Endothelial cell of umbilical vein (primary cell): ENCODE measurements around the gene TASOR. TPM values are rescaled to one million over a fixed set of nuclear protein-coding genes. Genes with fewer than 3 reads are reported as not detected.

Source experiments
- BruUV-seq: library from RNA; stranded (reverse); fragments of 400-500 nt; replicated peaks from 2 replicates; lab custom pipeline; 2021; lab: Mats Ljungman, UMichigan
- CTCF ChIA-PET: fragments of 300-600, 350-600 bp; sonication (Branson Sonifier 250); formaldehyde crosslinking; loops from one replicate; lab custom pipeline; 2021; ENCODE audit warnings: antibody characterized with exemption, inconsistent platforms; lab: Charles Lee
- POLR2A ChIA-PET: fragments of 300-600, 350-600 bp; sonication (Branson Sonifier 250); formaldehyde crosslinking; loops from one replicate; lab custom pipeline; 2021; ENCODE audit warnings: antibody characterized with exemption, inconsistent platforms; lab: Charles Lee
- DNase-seq: peaks from one replicate; pipeline ENCODE4 v3.0.0-alpha.2; 2011; ENCODE audit warnings: low read depth, low spot score
- FAIRE-seq: peaks from 2 replicates; lab custom pipeline; 2011; peaks lifted over from hg19 to GRCh38; lab: Jason Lieb, UNC
- H2AFZ ChIP-seq: 2 replicates; pipeline ENCODE4 v1.6.0; 2012; ENCODE audit warnings: low read depth, low read length, control low read depth, inconsistent platforms
- H3K27ac ChIP-seq: 2 replicates; pipeline ENCODE4 v1.5.1; 2011; ENCODE audit warnings: low read depth, mild to moderate bottlenecking, control low read depth, low read length, moderate library complexity; ENCODE audit not compliant: insufficient read depth
- H3K27me3 ChIP-seq, 2 experiments: 2 replicates each; pipeline versions ENCODE4 v1.6.0 to v1.6.1; 2011; ENCODE audit warnings: low read length in 2 of 2, mixed read lengths in 1 of 2; ENCODE audit not compliant: control insufficient read depth in 2 of 2, insufficient read depth in 2 of 2
- H3K36me3 ChIP-seq, 2 experiments: 2 replicates in 1 of 2; 3 replicates in 1 of 2; pipeline ENCODE4 v1.5.1; 2011; ENCODE audit warnings: low read length in 2 of 2, mild to moderate bottlenecking in 1 of 2, moderate library complexity in 1 of 2; ENCODE audit not compliant: control insufficient read depth in 2 of 2, insufficient read depth in 2 of 2; ENCODE audit errors: extremely low read depth in 1 of 2
- H3K4me1 ChIP-seq: 3 replicates; pipeline ENCODE4 v1.5.1; 2011; ENCODE audit warnings: mild to moderate bottlenecking, low read length; ENCODE audit not compliant: control insufficient read depth, insufficient read depth; ENCODE audit errors: extremely low read depth
- H3K4me2 ChIP-seq: 2 replicates; pipeline ENCODE4 v1.6.1; 2011; ENCODE audit warnings: low read length, control low read depth, mixed read lengths; ENCODE audit not compliant: insufficient read depth
- H3K4me3 ChIP-seq, 3 experiments: fragments of 200-600 bp in 1 of 3; sonication (generic), shearing (Covaris generic) in 1 of 3; replicated peaks in 1 of 3; 2 replicates each; pipeline ENCODE4 v1.5.1; 2011 to 2016; ENCODE audit warnings: control low read depth in 3 of 3, low read length in 3 of 3, mild to moderate bottlenecking in 2 of 3, inconsistent platforms in 1 of 3, low read depth in 1 of 3, moderate library complexity in 1 of 3; ENCODE audit not compliant: insufficient read depth in 1 of 3
- H3K79me2 ChIP-seq: 2 replicates; pipeline ENCODE4 v1.6.0; 2012; ENCODE audit warnings: low read length, inconsistent platforms; ENCODE audit not compliant: control insufficient read depth, insufficient read depth
- H3K9ac ChIP-seq: replicated peaks from 2 replicates; pipeline ENCODE3; 2011; ENCODE audit warnings: low read length, control low read depth; ENCODE audit not compliant: insufficient read depth; ENCODE audit errors: extremely low read depth
- H3K9me1 ChIP-seq: replicated peaks from 3 replicates; pipeline ENCODE4 v1.6.0; 2011; ENCODE audit warnings: mild to moderate bottlenecking, low read length; ENCODE audit not compliant: control insufficient read depth, insufficient read depth; ENCODE audit errors: extremely low read depth
- H3K9me3 ChIP-seq: replicated peaks from 2 replicates; pipeline ENCODE4 v1.5.1; 2012; ENCODE audit warnings: low read length, inconsistent platforms; ENCODE audit not compliant: control insufficient read depth, insufficient read depth
- H4K20me1 ChIP-seq: replicated peaks from 2 replicates; pipeline ENCODE3; 2011; ENCODE audit warnings: mild to moderate bottlenecking, low read length; ENCODE audit not compliant: control insufficient read depth, insufficient read depth; ENCODE audit errors: extremely low read depth
- EZH2 ChIP-seq: IDR thresholded peaks from 2 replicates; pipeline ENCODE4 v1.6.1; 2012; ENCODE audit warnings: borderline replicate concordance, low read depth, mild to moderate bottlenecking, moderate library complexity, low read length, inconsistent platforms; ENCODE audit not compliant: severe bottlenecking
- FOS ChIP-seq: IDR thresholded peaks from 2 replicates; pipeline ENCODE4 v1.6.1; 2011; ENCODE audit warnings: mild to moderate bottlenecking, low read length, moderate library complexity, borderline replicate concordance; ENCODE audit not compliant: insufficient read depth
- GATA2 ChIP-seq: IDR thresholded peaks from 2 replicates; pipeline ENCODE4 v1.7.0; 2011; ENCODE audit warnings: low read depth, mild to moderate bottlenecking, moderate library complexity, mixed read lengths, low read length; ENCODE audit not compliant: insufficient read length, insufficient read depth
- JUN ChIP-seq: IDR thresholded peaks from 2 replicates; pipeline ENCODE4 v1.6.1; 2011; ENCODE audit warnings: borderline replicate concordance, low read depth; ENCODE audit not compliant: insufficient read length, insufficient read depth
- MAX ChIP-seq: IDR thresholded peaks from 2 replicates; pipeline ENCODE4 v1.6.1; 2011; ENCODE audit not compliant: insufficient read depth, insufficient read length
- MYC ChIP-seq: IDR thresholded peaks from one replicate; pipeline ENCODE4 v1.6.1; 2011; ENCODE audit warnings: mild to moderate bottlenecking, low read depth, low read length
- POLR2A ChIP-seq: IDR thresholded peaks from 2 replicates; pipeline ENCODE4 v1.6.1; 2012; ENCODE audit warnings: low read depth, mild to moderate bottlenecking, control low read depth, low read length
- POLR2AphosphoS5 ChIP-seq: IDR thresholded peaks from 2 replicates; pipeline ENCODE4 v1.6.1; 2012; ENCODE audit warnings: low read depth, mild to moderate bottlenecking, control low read depth, low read length, moderate library complexity; ENCODE audit not compliant: insufficient read depth
- dilution Hi-C: fragments of 300-500 bp; cut with MboI; formaldehyde crosslinking; loops from one replicate; pipeline ENCODE4 v1.15.0; 2019; ENCODE audit warnings: low sequenced_read_pairs; ENCODE audit not compliant: extremely low pct_ligation_motif_present
- intact Hi-C: fragments of 100-400 bp; cut with micrococcal nuclease; formaldehyde crosslinking; loops from one replicate; pipeline ENCODE4 v1.10.0; 2022
- polyA plus RNA-seq, 4 experiments: library from polyadenylated mRNA; depleted of rRNA in 3 of 4; stranded (reverse) in 3 of 4; unstranded in 1 of 4; fragments of >200 nt; gene quantifications; 2 replicates each; pipeline versions ENCODE4 v1.2.1 to v1.2.3, GENCODE V29; 2011 to 2012; ENCODE audit warnings: missing spikeins in 1 of 4
- total RNA-seq: library from RNA; stranded (reverse); gene quantifications from 2 replicates; pipeline ENCODE4 v1.2.3, GENCODE V29; 2021

TASOR gene
- total and polyA plus RNA-seq, 2 donors (not counting 3 experiments of a cell fraction or from before 2014, with no cell fraction given): 11.2 to 44.5 TPM

DNA sequence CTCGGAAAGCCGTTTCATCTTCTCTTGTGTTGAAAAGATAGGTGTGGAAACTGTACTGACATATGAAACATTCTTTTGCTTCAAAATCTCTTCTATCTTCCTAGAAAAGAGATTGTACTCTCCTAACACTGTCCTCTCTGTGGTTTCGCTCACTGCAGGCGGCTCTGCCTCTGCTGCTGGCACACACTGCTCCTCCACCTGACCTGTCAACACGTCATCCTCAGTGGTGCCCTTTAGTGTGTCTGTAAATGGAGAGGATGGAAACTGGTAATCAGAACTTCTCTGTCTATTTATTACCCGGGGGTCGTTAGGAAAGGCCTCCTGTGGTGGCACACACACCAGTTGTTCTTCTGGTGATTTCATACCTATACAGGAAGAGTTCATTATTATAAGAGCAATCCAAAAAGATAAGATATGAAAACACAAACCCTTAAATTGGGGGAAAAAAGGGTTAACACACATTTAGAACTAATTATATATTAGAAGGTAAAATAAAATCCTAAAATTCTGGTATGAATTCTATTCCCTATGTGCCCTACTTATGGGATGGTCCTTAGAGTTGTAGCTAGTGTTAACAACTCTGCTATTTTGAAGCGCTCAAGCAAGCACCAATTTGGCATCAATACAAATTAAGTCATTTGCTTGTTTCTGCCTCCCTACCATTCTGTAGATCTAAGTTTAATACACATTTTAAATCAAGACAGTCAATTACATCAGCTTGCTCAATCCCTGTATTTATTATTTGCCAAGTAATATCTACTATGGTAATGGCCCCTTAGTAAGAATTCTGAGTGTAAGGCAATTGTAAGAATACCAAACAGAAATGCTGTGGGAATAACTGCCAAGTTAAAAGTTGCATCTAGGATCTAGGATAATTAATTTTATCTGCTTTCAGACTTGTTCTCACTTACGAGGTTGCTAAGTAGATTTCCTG is 49.2 kb downstream of the TASOR start:
- Histone ChIP-seq H3K9ac (no peak overlapping the region), H3K9me1 (no peaks in the 10 kb centered on the region), H3K4me1 (peaks cover 4% of the 10 kb centered on the region), H3K4me2 (no peak overlapping the region), H3K27me3 (no peaks in the 10 kb centered on the region), H3K4me3 (no peak overlapping the region), H4K20me1 (no peaks in the 10 kb centered on the region), H3K9me3 (no peaks in the 10 kb centered on the region), H3K36me3 (peaks cover 9% of the 10 kb centered on the region in 2 experiments), H3K79me2 (no peaks in the 10 kb centered on the region), H3K27ac (no peak overlapping the region), H2AFZ (no peak overlapping the region)
- ChIA-PET POLR2A (no interaction called here), CTCF (interaction anchor here (1.0 to 1.3 kb wide), 2 partner anchors 10 to 16 kb away, joined by 4 read pairs; no protein-coding TSS in a partner anchor)
- no TSS peak for BruUV-seq
- intact Hi-C loops (no loop called here), dilution Hi-C loops (no loop called here)
- TF ChIP-seq MAX (no peak), GATA2 (no peak), EZH2 (no peak), FOS (no peak), POLR2A (no peak), MYC (no peak), JUN (no peak), POLR2AphosphoS5 (no peak)
- FAIRE-seq: no peak
- DNase-seq: peak; percentile 46

Other genes starting within 250 kb of the TASOR start
- gene ERC2, start 214.8 kb downstream of the TASOR start, total RNA-seq: 15.5 and 17.8 TPM in 2 replicates
- 4.9 and 5.6 TPM in 2 replicates for gene ERC2, start 214.8 kb downstream of the TASOR start, polyA plus RNA-seq
- 20.4 and 20.7 TPM in 2 replicates for gene CCDC66, start 126.1 kb downstream of the TASOR start, total RNA-seq
- gene CCDC66, start 126.1 kb downstream of the TASOR start, polyA plus RNA-seq: 5.0 and 5.6 TPM in 2 replicates
- 11.5 and 16.3 TPM in 2 replicates for gene ARHGEF3, start 118.7 kb upstream of the TASOR start, total RNA-seq
- 6.5 and 6.7 TPM in 2 replicates for gene ARHGEF3, start 118.7 kb upstream of the TASOR start, polyA plus RNA-seq